MCF 10A (cell line): ENCODE data around the gene PSMB9. TPM values are rescaled to one million over a fixed set of nuclear protein-coding genes. Genes with fewer than 3 reads are reported as not detected.

ENCODE experiments used
- BruUV-seq: library from RNA; stranded (reverse); fragments of 400-500 nt; replicated peaks from 2 replicates; lab custom pipeline; 2021; lab: Mats Ljungman, UMichigan
- CTCF ChIA-PET: fragments of 300-600 bp; sonication (Branson Sonifier 250); formaldehyde crosslinking; extraction: SDS; loops from one replicate; lab custom pipeline; 2021; ENCODE audit warnings: antibody characterized with exemption, inconsistent platforms; lab: Yijun Ruan, JAX
- POLR2A ChIA-PET: fragments of 300-600, 350-650 bp; sonication (Branson Sonifier 250); formaldehyde crosslinking; extraction: SDS; loops from one replicate; lab custom pipeline; 2020; ENCODE audit warnings: antibody characterized with exemption, inconsistent platforms; lab: Yijun Ruan, JAX
- DNase-seq: peaks from one replicate; pipeline ENCODE4 v3.0.0-alpha.2; 2018; ENCODE audit not compliant: unreplicated experiment
- H3K27ac Mint-ChIP-seq: one replicate; pipeline ENCODE4 v1.8.0; 2022; ENCODE audit warnings: mild to moderate bottlenecking, low read depth, mixed read lengths; ENCODE audit not compliant: unreplicated experiment
- H3K27me3 Mint-ChIP-seq: one replicate; pipeline ENCODE4 v1.8.0; 2022; ENCODE audit warnings: mixed read lengths; ENCODE audit not compliant: insufficient read depth, unreplicated experiment
- H3K36me3 Mint-ChIP-seq: one replicate; pipeline ENCODE4 v1.8.0; 2022; ENCODE audit warnings: mild to moderate bottlenecking, moderate library complexity, mixed read lengths; ENCODE audit not compliant: insufficient read depth, unreplicated experiment
- H3K4me1 Mint-ChIP-seq: one replicate; pipeline ENCODE4 v1.8.0; 2022; ENCODE audit warnings: mixed read lengths; ENCODE audit not compliant: insufficient read depth, unreplicated experiment
- H3K4me3 Mint-ChIP-seq: one replicate; pipeline ENCODE4 v1.8.0; 2022; ENCODE audit warnings: mild to moderate bottlenecking, moderate library complexity, mixed read lengths; ENCODE audit not compliant: unreplicated experiment
- H3K9me3 Mint-ChIP-seq: one replicate; pipeline ENCODE4 v1.8.0; 2022; ENCODE audit warnings: mixed read lengths; ENCODE audit not compliant: unreplicated experiment
- CTCF ChIP-seq: fragments of 200-600 bp; IDR thresholded peaks from one replicate; pipeline ENCODE4 v1.8.0; 2022; ENCODE audit warnings: antibody characterized with exemption, mild to moderate bottlenecking; ENCODE audit not compliant: unreplicated experiment
- intact Hi-C: fragments of 100-400 bp; cut with micrococcal nuclease; formaldehyde crosslinking; loops from 2 replicates; pipeline ENCODE4 v1.14.1; 2022
- total RNA-seq: library from RNA; stranded (reverse); gene quantifications from 2 replicates; pipeline ENCODE4 v1.2.3, GENCODE V29; 2022

Gene PSMB9
- total RNA-seq, 1 experiment from 2014 or later, result 3.5 TPM

GRCh38 chr6:32847004-32847403 is 7.0 kb upstream of the PSMB9 start:
- Mint-ChIP-seq H3K4me3 (no peak overlapping the region), H3K27ac (no peak overlapping the region), H3K27me3 (no peaks in the 10 kb centered on the region), H3K36me3 (peaks cover 53% of the 10 kb centered on the region), H3K4me1 (peaks cover 34% of the 10 kb centered on the region), H3K9me3 (no peaks in the 10 kb centered on the region)
- BruUV-seq, result no TSS peak
- ChIA-PET POLR2A (interaction anchor here (0.8 kb wide), 1 partner anchor 47 kb away, joined by 3 read pairs; no protein-coding TSS in a partner anchor), CTCF (interaction anchor here (1.7 to 3.5 kb wide), 2 partner anchors 9 to 87 kb away, joined by 6 to 14 read pairs; partner anchors contain the start of gene TAP2)
- no peak for DNase-seq
- TF ChIP-seq CTCF, result no peak
- intact Hi-C loops, result no loop called here

- no peak for DNase-seq
- no peak for TF ChIP-seq CTCF
- ChIA-PET CTCF (interaction anchor here (1.7 kb wide), 1 partner anchor 10 kb away, joined by 6 read pairs; the partner anchor contains the start of gene TAP2), POLR2A (no interaction called here)
- H3K27ac Mint-ChIP-seq, result no peak overlapping the region
- H3K4me3 Mint-ChIP-seq, result no peak overlapping the region
- H3K36me3 Mint-ChIP-seq, result peaks cover 48% of the 10 kb centered on the region
- BruUV-seq, result no TSS peak
- H3K4me1 Mint-ChIP-seq, result peaks cover 34% of the 10 kb centered on the region
- intact Hi-C loops, result no loop called here
- no peaks in the 10 kb centered on the region for H3K9me3 Mint-ChIP-seq
- H3K27me3 Mint-ChIP-seq, result no peaks in the 10 kb centered on the region
Observed at GRCh38 chr6:32847795-32848194, 6.2 kb upstream of the PSMB9 start.

GRCh38 chr6:32849126-32849525 is 4.9 kb upstream of the PSMB9 start:
- intact Hi-C loops, result no loop called here
- Mint-ChIP-seq H3K36me3 (peaks cover 48% of the 10 kb centered on the region), H3K27ac (no peak overlapping the region), H3K27me3 (no peaks in the 10 kb centered on the region), H3K4me1 (peaks cover 25% of the 10 kb centered on the region), H3K9me3 (no peaks in the 10 kb centered on the region), H3K4me3 (no peak overlapping the region)
- TF ChIP-seq CTCF, result no peak
- no peak for DNase-seq
- BruUV-seq, result no TSS peak
- POLR2A ChIA-PET, result interaction anchor here (0.9 kb wide), 1 partner anchor 10 kb away, joined by 3 read pairs; no protein-coding TSS in a partner anchor
- CTCF ChIA-PET, result interaction anchor here (0.6 to 3.1 kb wide), 4 partner anchors 13 to 137 kb away, joined by 3 to 9 read pairs (median 4); no protein-coding TSS in a partner anchor

- Mint-ChIP-seq H3K9me3 (no peaks in the 10 kb centered on the region), H3K4me3 (no peak overlapping the region), H3K27me3 (no peaks in the 10 kb centered on the region), H3K27ac (no peak overlapping the region), H3K4me1 (peaks cover 21% of the 10 kb centered on the region), H3K36me3 (peaks cover 41% of the 10 kb centered on the region)
- DNase-seq, result no peak
- ChIA-PET POLR2A (interaction anchor here (0.7 to 1.4 kb wide), 4 partner anchors 10 to 121 kb away, joined by 3 to 6 read pairs (median 4); partner anchors contain the start of gene TAP2), CTCF (interaction anchor here (0.7 to 3.1 kb wide), 5 partner anchors 11 to 437 kb away, joined by 3 to 20 read pairs (median 4); partner anchors contain the start of gene TAP2)
- intact Hi-C loops, result no loop called here
- BruUV-seq, result no TSS peak
- no peak for TF ChIP-seq CTCF
Observed at GRCh38 chr6:32851025-32851424, 3.0 kb upstream of the PSMB9 start.
